ENCODE results near the gene TMPRSS4. TPM values are rescaled to one million over a fixed set of nuclear protein-coding genes. Genes with fewer than 3 reads are reported as not detected.

The TMPRSS4 gene
- total RNA-seq, 1 donor, result not detected

DNA sequence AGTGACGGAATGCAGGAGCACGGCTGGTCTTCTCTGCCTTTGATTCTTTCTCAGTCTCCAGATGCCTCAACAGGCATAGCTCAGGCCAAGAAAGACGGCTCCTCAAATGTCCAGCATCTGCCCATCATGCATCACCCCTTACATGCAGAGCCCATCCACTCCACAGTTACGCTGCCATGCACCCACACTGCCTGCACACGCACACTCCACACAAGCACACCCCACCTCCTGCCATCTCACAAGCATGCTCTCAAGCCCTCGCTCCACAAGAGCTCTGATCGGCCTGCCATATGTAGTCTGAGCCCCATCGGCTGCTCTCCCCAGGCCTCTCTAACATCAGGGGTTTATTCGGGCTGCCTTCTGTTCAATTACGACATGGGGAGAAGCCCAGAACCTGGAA lies 56.9 kb downstream of the TMPRSS4 start:
- TF ChIP-seq, protein P1, sequence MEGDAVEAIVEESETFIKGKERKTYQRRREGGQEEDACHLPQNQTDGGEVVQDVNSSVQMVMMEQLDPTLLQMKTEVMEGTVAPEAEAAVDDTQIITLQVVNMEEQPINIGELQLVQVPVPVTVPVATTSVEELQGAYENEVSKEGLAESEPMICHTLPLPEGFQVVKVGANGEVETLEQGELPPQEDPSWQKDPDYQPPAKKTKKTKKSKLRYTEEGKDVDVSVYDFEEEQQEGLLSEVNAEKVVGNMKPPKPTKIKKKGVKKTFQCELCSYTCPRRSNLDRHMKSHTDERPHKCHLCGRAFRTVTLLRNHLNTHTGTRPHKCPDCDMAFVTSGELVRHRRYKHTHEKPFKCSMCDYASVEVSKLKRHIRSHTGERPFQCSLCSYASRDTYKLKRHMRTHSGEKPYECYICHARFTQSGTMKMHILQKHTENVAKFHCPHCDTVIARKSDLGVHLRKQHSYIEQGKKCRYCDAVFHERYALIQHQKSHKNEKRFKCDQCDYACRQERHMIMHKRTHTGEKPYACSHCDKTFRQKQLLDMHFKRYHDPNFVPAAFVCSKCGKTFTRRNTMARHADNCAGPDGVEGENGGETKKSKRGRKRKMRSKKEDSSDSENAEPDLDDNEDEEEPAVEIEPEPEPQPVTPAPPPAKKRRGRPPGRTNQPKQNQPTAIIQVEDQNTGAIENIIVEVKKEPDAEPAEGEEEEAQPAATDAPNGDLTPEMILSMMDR (IDR thresholded peaks at IDR 0.05; ENCODE audit: insufficient read depth, low read depth, low read length), result no peak
- no peak for DNase-seq (ENCODE audit: low read depth)
- no peak overlapping the region for H3K4me3 ChIP-seq (ENCODE audit: low read depth, low read length)

DNA sequence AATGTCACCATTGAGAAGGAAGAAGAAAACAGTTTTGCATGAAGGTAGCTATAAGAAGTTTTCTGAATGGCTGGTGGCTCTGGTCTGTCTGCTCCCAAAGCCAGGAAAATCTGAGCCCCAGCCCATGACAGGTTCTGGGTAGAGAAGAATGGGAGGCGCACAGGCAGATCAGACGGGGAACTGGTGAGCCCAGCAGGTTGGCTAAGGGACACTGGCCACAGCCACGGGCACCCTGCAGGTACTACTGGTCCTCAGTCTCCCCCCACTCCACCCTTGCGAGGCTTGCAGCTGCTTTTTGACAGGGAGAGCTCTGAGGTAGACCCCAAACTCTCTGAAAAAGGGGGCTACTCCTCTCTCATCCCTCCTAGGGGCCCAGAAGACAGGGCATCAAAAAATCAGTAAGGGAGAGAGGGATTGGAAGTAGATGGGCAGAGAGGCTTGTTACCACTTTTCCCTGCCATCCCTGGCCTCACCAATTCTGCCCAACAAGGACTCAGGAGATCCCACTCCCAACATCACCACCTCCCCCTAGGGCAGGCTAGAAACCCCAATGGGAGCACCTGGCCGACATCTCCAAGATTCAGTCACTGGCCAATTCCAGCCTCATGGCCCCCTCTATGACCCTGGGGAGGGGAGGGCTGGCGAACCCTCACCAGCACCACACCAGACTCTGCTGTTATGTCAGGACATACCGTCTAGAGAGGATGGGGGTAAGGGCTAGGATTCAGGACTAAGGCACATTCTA lies 58.3 kb downstream of the TMPRSS4 start:
- DNase-seq (ENCODE audit: low read depth), result no peak
- H3K4me3 ChIP-seq (ENCODE audit: low read depth, low read length), result no peak overlapping the region
- TF ChIP-seq, protein P1 (IDR thresholded peaks at IDR 0.05; ENCODE audit: insufficient read depth, low read depth, low read length), result no peak

DNA sequence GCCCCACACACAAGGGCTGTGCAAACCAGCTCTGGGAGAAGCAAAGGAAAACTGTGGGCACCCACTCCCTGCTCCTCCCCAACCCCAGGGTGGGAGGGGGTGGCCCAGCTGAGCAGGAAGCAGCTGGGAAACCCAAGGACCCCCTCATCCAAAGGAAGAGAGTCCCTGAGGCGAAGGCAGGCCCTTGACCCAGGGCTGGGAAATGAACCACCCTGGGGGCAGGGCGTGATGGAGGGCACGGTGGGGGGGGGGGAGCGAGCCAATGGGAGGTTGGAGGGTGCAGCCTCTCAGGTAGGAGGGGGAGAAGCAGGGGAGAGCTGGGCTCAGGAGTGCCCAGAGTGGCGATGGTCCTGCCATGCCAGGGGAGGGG lies 58.9 kb downstream of the TMPRSS4 start:
- H3K4me3 ChIP-seq (ENCODE audit: low read depth, low read length), result no peak overlapping the region
- DNase-seq (ENCODE audit: low read depth), result no peak

DNA sequence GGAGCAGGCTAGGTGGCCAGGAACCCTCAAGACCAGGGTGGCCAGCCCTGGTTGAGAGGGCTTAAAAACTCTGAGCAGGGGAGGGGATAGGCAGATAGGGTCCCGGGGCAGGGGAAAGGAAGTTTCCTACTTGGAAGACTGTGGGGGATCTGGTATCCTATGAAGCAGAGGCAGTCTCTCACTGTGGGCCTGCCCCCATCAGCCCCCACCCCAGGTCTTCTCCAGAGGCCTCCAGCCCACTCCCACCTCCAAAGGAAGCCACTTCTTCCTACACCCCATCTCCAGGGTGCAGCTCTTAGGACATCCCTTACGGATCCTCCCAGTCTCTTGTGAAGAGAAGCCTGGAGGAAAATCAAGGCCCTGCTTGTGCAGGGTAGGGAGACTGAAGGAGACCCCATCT lies 59.5 kb downstream of the TMPRSS4 start:
- TF ChIP-seq, protein P1 (IDR thresholded peaks at IDR 0.05; ENCODE audit: insufficient read depth, low read depth, low read length), result no peak
- DNase-seq (ENCODE audit: low read depth), result no peak
- H3K4me3 ChIP-seq (ENCODE audit: low read depth, low read length), result no peak overlapping the region

More for the DNA sequence above, 58.9 kb downstream of the TMPRSS4 start:
- TF ChIP-seq, protein P1 (IDR thresholded peaks at IDR 0.05; ENCODE audit: insufficient read depth, low read depth, low read length), result no peak

DNA sequence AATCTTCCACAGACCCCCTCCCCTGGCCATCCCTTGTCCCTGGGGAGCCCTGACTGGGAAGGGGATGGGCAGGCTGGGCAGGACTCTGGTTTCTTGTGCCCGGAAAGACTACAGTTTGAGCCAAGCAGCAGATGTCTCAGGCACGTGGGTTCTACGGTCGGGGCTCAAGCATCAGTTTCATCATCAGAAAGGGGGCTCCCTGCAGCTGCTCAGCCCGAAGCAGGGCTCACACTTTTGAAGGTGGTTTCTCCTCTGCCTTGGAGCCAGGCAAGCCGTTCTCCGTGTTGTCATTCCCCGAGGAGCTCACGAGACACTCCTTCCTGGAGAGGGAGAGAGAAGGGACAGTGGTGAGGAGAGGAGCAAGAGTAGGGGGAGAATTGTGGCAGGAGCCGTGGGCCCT lies 59.9 kb downstream of the TMPRSS4 start:
- no peak overlapping the region for H3K4me3 ChIP-seq (ENCODE audit: low read depth, low read length)
- no peak for DNase-seq (ENCODE audit: low read depth)
- TF ChIP-seq, protein P1 (IDR thresholded peaks at IDR 0.05; ENCODE audit: insufficient read depth, low read depth, low read length), result no peak

DNA sequence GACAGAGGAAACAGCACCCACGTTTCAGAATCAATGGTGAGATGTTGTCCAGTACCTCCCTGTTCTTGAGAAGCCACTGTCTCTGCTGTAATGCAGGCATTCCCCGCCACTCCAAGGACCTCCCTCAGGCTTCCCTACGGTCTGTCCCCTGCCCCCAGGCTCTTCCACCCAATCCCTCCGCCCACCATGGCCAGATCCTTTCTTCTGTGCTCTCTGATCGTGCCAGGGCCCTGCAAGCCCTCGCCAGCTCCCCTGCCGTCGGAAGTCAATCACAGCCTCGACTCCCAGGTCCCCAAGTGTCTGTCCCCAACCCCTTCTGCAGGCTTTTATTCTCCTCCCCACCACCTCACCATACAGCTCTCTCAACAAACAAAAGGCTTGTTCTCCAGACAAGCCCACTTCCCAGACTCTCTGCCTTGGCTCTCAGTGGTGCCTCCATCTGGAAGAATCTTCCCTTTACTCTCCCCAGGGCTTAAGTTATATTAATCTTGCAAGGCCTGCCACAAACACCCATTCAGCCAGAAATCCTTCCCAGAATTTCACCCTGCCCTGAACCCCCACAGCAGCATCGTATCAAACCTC lies 62.1 kb downstream of the TMPRSS4 start:
- no peak for DNase-seq (ENCODE audit: low read depth)

More for the DNA sequence above, 62.1 kb downstream of the TMPRSS4 start:
- TF ChIP-seq, protein P1 (IDR thresholded peaks at IDR 0.05; ENCODE audit: insufficient read depth, low read depth, low read length), result no peak
- no peak overlapping the region for H3K4me3 ChIP-seq (ENCODE audit: low read depth, low read length)

Data from fibroblast of villous mesenchyme (primary cell).